ENCODE results near the gene GPBAR1. TPM values are rescaled to one million over a fixed set of nuclear protein-coding genes. Genes with fewer than 3 reads are reported as not detected.

Gene GPBAR1
- total and polyA plus RNA-seq, 9 of the 15 experiments (the other 6 are each of a cell fraction or from before 2014, with no cell fraction given), result not detected

DNA sequence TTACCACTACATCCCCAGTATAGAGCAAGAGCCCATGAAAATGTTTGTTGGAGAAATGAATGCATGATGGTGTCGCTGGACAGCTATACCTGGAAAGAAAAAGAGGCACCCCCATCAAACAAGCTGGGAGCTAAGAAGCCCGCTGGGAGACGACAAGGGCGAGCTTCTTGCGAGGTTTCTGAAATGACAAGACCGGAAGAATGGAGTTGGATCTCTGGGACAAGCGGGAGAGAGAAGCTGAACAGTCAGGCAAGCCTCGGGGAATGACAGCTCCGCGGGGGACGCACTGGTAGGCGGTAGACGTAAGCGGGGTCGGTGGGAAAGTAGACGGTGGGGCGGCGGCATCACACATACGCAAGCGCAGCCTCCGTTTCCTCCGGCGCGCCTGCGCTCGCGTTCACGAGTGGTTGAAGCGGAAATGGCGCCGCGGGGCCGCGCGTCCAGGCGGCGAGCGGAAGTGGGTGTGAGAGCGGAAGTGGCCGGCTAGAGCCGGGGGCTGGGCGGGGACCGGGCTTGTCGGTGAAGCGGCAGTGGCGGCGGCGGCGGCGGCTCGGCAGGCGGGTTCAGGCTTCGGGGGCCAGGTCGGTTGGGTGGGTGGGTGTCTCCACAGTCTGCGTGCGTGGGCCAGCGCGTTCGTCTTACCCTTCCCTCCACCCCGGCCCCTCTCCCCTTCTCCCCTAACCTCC, 44.0 kb upstream of the GPBAR1 start, which contains the start of gene ARPC2 (continued):
- TF ChIP-seq, protein P1, sequence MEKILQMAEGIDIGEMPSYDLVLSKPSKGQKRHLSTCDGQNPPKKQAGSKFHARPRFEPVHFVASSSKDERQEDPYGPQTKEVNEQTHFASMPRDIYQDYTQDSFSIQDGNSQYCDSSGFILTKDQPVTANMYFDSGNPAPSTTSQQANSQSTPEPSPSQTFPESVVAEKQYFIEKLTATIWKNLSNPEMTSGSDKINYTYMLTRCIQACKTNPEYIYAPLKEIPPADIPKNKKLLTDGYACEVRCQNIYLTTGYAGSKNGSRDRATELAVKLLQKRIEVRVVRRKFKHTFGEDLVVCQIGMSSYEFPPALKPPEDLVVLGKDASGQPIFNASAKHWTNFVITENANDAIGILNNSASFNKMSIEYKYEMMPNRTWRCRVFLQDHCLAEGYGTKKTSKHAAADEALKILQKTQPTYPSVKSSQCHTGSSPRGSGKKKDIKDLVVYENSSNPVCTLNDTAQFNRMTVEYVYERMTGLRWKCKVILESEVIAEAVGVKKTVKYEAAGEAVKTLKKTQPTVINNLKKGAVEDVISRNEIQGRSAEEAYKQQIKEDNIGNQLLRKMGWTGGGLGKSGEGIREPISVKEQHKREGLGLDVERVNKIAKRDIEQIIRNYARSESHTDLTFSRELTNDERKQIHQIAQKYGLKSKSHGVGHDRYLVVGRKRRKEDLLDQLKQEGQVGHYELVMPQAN (IDR thresholded peaks at IDR 0.05; ENCODE audit: borderline replicate concordance), result peak; percentile 26; the same call in 1 of the 2 replicates
- TF ChIP-seq HCFC1 (IDR thresholded peaks at IDR 0.05; ENCODE audit: low read depth, low read length) (0 out of 2 replicates have a peak, but pooled peaks have one; percentile 38), IRF2 (CRISPR knock-in tag; IDR thresholded peaks at IDR 0.05) (no peak), TEAD4 (IDR thresholded peaks at IDR 0.05; ENCODE audit: low read length) (0 out of 2 replicates have a peak, but pooled peaks have one; percentile 7), TEAD4 (CRISPR knock-in tag; IDR thresholded peaks at IDR 0.05; ENCODE audit: borderline replicate concordance) (no peak), HMGN3 (IDR thresholded peaks at IDR 0.05; ENCODE audit: borderline replicate concordance, extremely low read depth, insufficient read length, low read depth, low read length) (peak; percentile 28), ZBED1 (IDR thresholded peaks at IDR 0.05) (no peak), TAF7 (tag; IDR thresholded peaks at IDR 0.05) (peak; percentile 47; the same call in 1 of the 2 replicates), ETV5 (CRISPR knock-in tag; IDR thresholded peaks at IDR 0.05; ENCODE audit: low read depth) (peak; percentile 92), ZNF76 (CRISPR knock-in tag; IDR thresholded peaks at IDR 0.05; ENCODE audit: borderline replicate concordance) (no peak), GTF2E2 (tag; IDR thresholded peaks at IDR 0.05) (peak; percentile 56; the same call in 1 of the 2 replicates), L3MBTL2 (IDR thresholded peaks at IDR 0.05) (peak; percentile 57; the same call in 1 of the 2 replicates), MAZ (CRISPR knock-in tag; conservative IDR thresholded peaks at IDR 0.05 in 1 of 2, IDR thresholded peaks at IDR 0.05 in 1 of 2) (peak; percentile 44 to 54; a peak in 3 of 4 replicates)
- TF ChIP-seq, protein P2, sequence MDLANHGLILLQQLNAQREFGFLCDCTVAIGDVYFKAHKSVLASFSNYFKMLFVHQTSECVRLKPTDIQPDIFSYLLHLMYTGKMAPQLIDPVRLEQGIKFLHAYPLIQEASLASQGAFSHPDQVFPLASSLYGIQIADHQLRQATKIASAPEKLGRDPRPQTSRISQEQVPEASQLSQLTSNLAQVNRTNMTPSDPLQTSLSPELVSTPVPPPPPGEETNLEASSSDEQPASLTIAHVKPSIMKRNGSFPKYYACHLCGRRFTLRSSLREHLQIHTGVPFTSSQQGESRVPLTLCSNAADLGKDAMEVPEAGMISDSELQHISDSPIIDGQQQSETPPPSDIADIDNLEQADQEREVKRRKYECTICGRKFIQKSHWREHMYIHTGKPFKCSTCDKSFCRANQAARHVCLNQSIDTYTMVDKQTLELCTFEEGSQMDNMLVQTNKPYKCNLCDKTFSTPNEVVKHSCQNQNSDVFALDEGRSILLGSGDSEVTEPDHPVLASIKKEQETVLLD (IDR thresholded peaks at IDR 0.05), result peak; percentile 90
- TF ChIP-seq, protein P3, sequence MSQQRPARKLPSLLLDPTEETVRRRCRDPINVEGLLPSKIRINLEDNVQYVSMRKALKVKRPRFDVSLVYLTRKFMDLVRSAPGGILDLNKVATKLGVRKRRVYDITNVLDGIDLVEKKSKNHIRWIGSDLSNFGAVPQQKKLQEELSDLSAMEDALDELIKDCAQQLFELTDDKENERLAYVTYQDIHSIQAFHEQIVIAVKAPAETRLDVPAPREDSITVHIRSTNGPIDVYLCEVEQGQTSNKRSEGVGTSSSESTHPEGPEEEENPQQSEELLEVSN (IDR thresholded peaks at IDR 0.05; ENCODE audit: borderline replicate concordance in 1 of 2, extremely low read depth in 1 of 2, insufficient read depth in 1 of 2, insufficient read length in 1 of 2, low read depth in 1 of 2, low read length in 1 of 2, poor library complexity in 1 of 2, severe bottlenecking in 1 of 2), result peak; percentile 38 to 39
- TF ChIP-seq, protein P4, sequence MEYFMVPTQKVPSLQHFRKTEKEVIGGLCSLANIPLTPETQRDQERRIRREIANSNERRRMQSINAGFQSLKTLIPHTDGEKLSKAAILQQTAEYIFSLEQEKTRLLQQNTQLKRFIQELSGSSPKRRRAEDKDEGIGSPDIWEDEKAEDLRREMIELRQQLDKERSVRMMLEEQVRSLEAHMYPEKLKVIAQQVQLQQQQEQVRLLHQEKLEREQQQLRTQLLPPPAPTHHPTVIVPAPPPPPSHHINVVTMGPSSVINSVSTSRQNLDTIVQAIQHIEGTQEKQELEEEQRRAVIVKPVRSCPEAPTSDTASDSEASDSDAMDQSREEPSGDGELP (CRISPR knock-in tag; IDR thresholded peaks at IDR 0.05; ENCODE audit: borderline replicate concordance), result peak; percentile 48; the same call in 1 of the 2 replicates
- TF ChIP-seq, protein P5, sequence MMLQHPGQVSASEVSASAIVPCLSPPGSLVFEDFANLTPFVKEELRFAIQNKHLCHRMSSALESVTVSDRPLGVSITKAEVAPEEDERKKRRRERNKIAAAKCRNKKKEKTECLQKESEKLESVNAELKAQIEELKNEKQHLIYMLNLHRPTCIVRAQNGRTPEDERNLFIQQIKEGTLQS (IDR thresholded peaks at IDR 0.05), result no peak
- TF ChIP-seq, protein P5 (CRISPR knock-in tag; conservative IDR thresholded peaks at IDR 0.05), result 0 out of 2 replicates have a peak, but pooled peaks have one; percentile 29

All from K562 (cell line).